ENCODE measurements around the gene CIRBP. TPM values are rescaled to one million over a fixed set of nuclear protein-coding genes. Genes with fewer than 3 reads are reported as not detected.
A peak's percentile ranks its signal among the peaks of the same experiment; 100 is the strongest.

CIRBP gene
- total and polyA plus RNA-seq, 7 donors: 137 to 591 (median 296) TPM

GRCh38 chr19:1268226-1269064 lies 687 bp upstream of the CIRBP start:
- ATAC-seq: no peak
- H3K9me3 ChIP-seq: no peaks in the 10 kb centered on the region
- DNase-seq: peak; percentile 46 to 72
- H3K4me3 ChIP-seq: peak overlapping the region; percentile 87
- TF ChIP-seq CTCF (IDR thresholded peaks at IDR 0.05): no peak
- intact Hi-C loops (cut with DNase I): no loop called here
- WGBS, 3 donors: 46 to 49% (median 47%) methylated on average over 40 of the region's 40 CpGs
- H3K27ac ChIP-seq: peak overlapping the region; percentile 99
- H3K36me3 ChIP-seq (ENCODE audit: insufficient read depth in 1 of 2, low read depth in 1 of 2): peaks cover 4 to 33% of the 10 kb centered on the region in 2 donors
- no peaks in the 10 kb centered on the region for H3K27me3 ChIP-seq (ENCODE audit: insufficient read depth in 3 of 3, low read length in 2 of 3)
- peaks cover 60% of the 10 kb centered on the region for H3K4me1 ChIP-seq

- ATAC-seq (peak; percentile 42 to 55 (median 48)), DNase-seq (peak; percentile 89 to 96)
- Histone ChIP-seq H3K36me3 (ENCODE audit: insufficient read depth in 1 of 2, low read depth in 1 of 2) (peaks cover 8 to 45% of the 10 kb centered on the region in 2 donors), H3K9me3 (no peaks in the 10 kb centered on the region), H3K27me3 (ENCODE audit: insufficient read depth in 3 of 3, low read length in 2 of 3) (no peaks in the 10 kb centered on the region), H3K4me1 (peaks cover 72% of the 10 kb centered on the region), H3K27ac (peak overlapping the region; percentile 99), H3K4me3 (peak overlapping the region; percentile 87)
- intact Hi-C loops (cut with DNase I): loop anchor here in 1 of 2 donors (10.0 kb wide), 1 partner anchor 145 kb away; no protein-coding TSS in a partner anchor
- 0 to 1% (median 1%) methylated on average over 44 to 64 of the region's 64 CpGs for WGBS, 3 donors
- TF ChIP-seq CTCF (IDR thresholded peaks at IDR 0.05): no peak
Measured at GRCh38 chr19:1269478-1270212, 513 bp downstream of the CIRBP start.

GRCh38 chr19:1270213-1270853 lies 1.2 kb downstream of the CIRBP start:
- intact Hi-C loops (cut with DNase I): loop anchor here in 1 of 2 donors (10.0 kb wide), 1 partner anchor 144 kb away; no protein-coding TSS in a partner anchor

More at GRCh38 chr19:1270213-1270853, 1.2 kb downstream of the CIRBP start:
- ATAC-seq: peak; percentile 5 to 28 (median 18)
- peak; percentile 56 to 80 for DNase-seq
- no peak for TF ChIP-seq CTCF (IDR thresholded peaks at IDR 0.05)
- H3K27ac ChIP-seq: peak overlapping the region; percentile 99
- WGBS, 3 donors: 15 to 21% (median 18%) methylated on average over 8 of the region's 8 CpGs
- H3K9me3 ChIP-seq: no peaks in the 10 kb centered on the region
- no peaks in the 10 kb centered on the region for H3K27me3 ChIP-seq (ENCODE audit: insufficient read depth in 3 of 3, low read length in 2 of 3)
- peaks cover 78% of the 10 kb centered on the region for H3K4me1 ChIP-seq
- H3K36me3 ChIP-seq (ENCODE audit: insufficient read depth in 1 of 2, low read depth in 1 of 2): peaks cover 8 to 51% of the 10 kb centered on the region in 2 donors
- peak overlapping the region; percentile 87 for H3K4me3 ChIP-seq

Measured in psoas muscle (tissue), 8 donors.